ENCODE data around the gene ANKRD16.

DNA sequence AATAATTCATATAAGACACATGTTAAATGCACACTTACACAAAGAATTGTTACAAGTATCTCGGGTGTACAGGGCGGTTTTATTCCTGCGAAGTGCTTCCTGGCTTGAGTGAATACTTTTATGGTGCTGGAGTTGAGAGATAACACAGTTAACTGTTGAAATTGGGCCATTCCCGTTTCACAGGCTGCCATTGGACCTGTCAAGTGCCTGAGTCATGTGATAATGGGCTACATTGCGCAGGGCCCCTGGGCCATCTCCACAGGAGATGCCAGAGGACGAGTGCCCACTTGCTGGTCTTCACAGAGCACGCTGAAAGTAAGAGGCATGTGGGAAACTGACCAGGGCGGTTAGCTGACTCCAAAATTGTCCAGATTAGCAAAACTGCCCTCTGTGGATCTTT is 5.2 kb upstream of the ANKRD16 start:
- TF ChIP-seq, protein P1, sequence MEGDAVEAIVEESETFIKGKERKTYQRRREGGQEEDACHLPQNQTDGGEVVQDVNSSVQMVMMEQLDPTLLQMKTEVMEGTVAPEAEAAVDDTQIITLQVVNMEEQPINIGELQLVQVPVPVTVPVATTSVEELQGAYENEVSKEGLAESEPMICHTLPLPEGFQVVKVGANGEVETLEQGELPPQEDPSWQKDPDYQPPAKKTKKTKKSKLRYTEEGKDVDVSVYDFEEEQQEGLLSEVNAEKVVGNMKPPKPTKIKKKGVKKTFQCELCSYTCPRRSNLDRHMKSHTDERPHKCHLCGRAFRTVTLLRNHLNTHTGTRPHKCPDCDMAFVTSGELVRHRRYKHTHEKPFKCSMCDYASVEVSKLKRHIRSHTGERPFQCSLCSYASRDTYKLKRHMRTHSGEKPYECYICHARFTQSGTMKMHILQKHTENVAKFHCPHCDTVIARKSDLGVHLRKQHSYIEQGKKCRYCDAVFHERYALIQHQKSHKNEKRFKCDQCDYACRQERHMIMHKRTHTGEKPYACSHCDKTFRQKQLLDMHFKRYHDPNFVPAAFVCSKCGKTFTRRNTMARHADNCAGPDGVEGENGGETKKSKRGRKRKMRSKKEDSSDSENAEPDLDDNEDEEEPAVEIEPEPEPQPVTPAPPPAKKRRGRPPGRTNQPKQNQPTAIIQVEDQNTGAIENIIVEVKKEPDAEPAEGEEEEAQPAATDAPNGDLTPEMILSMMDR (IDR thresholded peaks at IDR 0.05), result no peak
- no peak for TF ChIP-seq EZH2 (IDR thresholded peaks at IDR 0.05)
- no peak for TF ChIP-seq EZH2phosphoT487 (IDR thresholded peaks at IDR 0.05)
